K562 (cell line): ENCODE data around the gene CRAMP1.

ENCODE experiments used
- BRCA1 ChIP-seq, 2 experiments: fragments of 450-650 bp in 1 of 2; sonication (generic) in 1 of 2; formaldehyde crosslinking in 1 of 2; IDR thresholded peaks; 2 replicates each; pipeline versions ENCODE4 v1.5.0 to v1.6.1; 2017 to 2020; ENCODE audit warnings: mild to moderate bottlenecking in 1 of 2, missing genetic modification reagents in 1 of 2
- POLR2A ChIP-seq: fragments of 450-650 bp; conservative IDR thresholded peaks from 2 replicates; pipeline ENCODE4 v1.6.1; 2016
- POLR2AphosphoS5 ChIP-seq: IDR thresholded peaks from 2 replicates; pipeline ENCODE4 v1.6.1; 2011; ENCODE audit warnings: mild to moderate bottlenecking, low read depth, low read length, moderate library complexity; ENCODE audit not compliant: control insufficient read depth, insufficient read depth
- SMARCA4 ChIP-seq: fragments of 450-650 bp; IDR thresholded peaks from 2 replicates; pipeline ENCODE4 v1.6.1; 2016
- SRSF3 ChIP-seq: fragments of 200-400 bp; formaldehyde crosslinking; IDR thresholded peaks from 2 replicates; pipeline ENCODE4 v1.6.1; 2016; ENCODE audit warnings: mild to moderate bottlenecking, low read length, moderate library complexity; ENCODE audit not compliant: insufficient read depth
- ZNF384 ChIP-seq: IDR thresholded peaks from 2 replicates; pipeline ENCODE4 v1.6.1; 2012; ENCODE audit warnings: low read depth, low read length, improper control_type of control experiment
- ZNF717 ChIP-seq: fragments of 250-450 bp; sonication (Bioruptor Pico); IDR thresholded peaks from 2 replicates; pipeline ENCODE4 v1.5.0; 2021
- TF ChIP-seq, protein P1 (sequence below): sonication (generic); formaldehyde crosslinking; IDR thresholded peaks from 2 replicates; pipeline ENCODE4 v1.8.1; 2023; ENCODE audit warnings: mild to moderate bottlenecking, missing genetic modification reagents
- TF ChIP-seq, protein P2 (sequence below): fragments of 450-650 bp; IDR thresholded peaks from 2 replicates; pipeline ENCODE4 v1.6.1; 2016; ENCODE audit warnings: borderline replicate concordance
- TF ChIP-seq, protein P3 (sequence below), 3 experiments: IDR thresholded peaks in 2 of 3; conservative IDR thresholded peaks in 1 of 3; 2 replicates each; pipeline ENCODE4 v1.5.1; 2011 to 2012; ENCODE audit warnings: low read length in 3 of 3, mild to moderate bottlenecking in 3 of 3, control low read depth in 2 of 3, improper control_type of control experiment in 1 of 3, inconsistent platforms in 1 of 3, low read depth in 1 of 3, mixed read lengths in 1 of 3, moderate library complexity in 1 of 3; ENCODE audit not compliant: insufficient read depth in 2 of 3

DNA sequence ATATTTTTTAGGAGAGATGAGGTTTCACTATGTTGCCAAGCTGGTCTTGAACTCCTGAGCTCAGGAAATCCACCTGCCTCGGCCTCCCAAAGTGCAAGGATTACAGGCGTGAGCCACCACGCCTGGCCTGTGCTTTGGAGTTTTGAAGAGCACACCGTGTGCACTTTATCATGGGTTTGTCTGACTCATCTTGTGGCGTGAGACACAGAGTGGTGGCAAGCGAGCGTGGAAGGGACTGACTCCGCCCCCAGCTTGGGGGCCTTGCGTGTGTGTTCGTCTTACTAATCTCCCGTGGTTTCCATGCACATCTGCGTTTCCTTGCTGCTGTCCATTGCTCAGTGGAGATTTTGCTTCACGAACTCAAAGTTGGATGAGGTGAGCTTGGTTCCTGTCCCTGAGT is 22.9 kb downstream of the CRAMP1 start:
- TF ChIP-seq, protein P1, sequence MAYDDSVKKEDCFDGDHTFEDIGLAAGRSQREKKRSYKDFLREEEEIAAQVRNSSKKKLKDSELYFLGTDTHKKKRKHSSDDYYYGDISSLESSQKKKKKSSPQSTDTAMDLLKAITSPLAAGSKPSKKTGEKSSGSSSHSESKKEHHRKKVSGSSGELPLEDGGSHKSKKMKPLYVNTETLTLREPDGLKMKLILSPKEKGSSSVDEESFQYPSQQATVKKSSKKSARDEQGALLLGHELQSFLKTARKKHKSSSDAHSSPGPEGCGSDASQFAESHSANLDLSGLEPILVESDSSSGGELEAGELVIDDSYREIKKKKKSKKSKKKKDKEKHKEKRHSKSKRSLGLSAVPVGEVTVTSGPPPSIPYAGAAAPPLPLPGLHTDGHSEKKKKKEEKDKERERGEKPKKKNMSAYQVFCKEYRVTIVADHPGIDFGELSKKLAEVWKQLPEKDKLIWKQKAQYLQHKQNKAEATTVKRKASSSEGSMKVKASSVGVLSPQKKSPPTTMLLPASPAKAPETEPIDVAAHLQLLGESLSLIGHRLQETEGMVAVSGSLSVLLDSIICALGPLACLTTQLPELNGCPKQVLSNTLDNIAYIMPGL, result no peak
- TF ChIP-seq, protein P2, sequence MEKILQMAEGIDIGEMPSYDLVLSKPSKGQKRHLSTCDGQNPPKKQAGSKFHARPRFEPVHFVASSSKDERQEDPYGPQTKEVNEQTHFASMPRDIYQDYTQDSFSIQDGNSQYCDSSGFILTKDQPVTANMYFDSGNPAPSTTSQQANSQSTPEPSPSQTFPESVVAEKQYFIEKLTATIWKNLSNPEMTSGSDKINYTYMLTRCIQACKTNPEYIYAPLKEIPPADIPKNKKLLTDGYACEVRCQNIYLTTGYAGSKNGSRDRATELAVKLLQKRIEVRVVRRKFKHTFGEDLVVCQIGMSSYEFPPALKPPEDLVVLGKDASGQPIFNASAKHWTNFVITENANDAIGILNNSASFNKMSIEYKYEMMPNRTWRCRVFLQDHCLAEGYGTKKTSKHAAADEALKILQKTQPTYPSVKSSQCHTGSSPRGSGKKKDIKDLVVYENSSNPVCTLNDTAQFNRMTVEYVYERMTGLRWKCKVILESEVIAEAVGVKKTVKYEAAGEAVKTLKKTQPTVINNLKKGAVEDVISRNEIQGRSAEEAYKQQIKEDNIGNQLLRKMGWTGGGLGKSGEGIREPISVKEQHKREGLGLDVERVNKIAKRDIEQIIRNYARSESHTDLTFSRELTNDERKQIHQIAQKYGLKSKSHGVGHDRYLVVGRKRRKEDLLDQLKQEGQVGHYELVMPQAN, result no peak
- TF ChIP-seq ZNF384 (no peak), POLR2A (no peak), POLR2AphosphoS5 (no peak), SMARCA4 (no peak), SRSF3 (no peak), BRCA1 (IDR thresholded peaks at IDR 0.05) (no peak), BRCA1 (CRISPR knock-in tag; IDR thresholded peaks at IDR 0.05) (no peak), ZNF717 (CRISPR knock-in tag) (no peak)
- TF ChIP-seq, protein P3, sequence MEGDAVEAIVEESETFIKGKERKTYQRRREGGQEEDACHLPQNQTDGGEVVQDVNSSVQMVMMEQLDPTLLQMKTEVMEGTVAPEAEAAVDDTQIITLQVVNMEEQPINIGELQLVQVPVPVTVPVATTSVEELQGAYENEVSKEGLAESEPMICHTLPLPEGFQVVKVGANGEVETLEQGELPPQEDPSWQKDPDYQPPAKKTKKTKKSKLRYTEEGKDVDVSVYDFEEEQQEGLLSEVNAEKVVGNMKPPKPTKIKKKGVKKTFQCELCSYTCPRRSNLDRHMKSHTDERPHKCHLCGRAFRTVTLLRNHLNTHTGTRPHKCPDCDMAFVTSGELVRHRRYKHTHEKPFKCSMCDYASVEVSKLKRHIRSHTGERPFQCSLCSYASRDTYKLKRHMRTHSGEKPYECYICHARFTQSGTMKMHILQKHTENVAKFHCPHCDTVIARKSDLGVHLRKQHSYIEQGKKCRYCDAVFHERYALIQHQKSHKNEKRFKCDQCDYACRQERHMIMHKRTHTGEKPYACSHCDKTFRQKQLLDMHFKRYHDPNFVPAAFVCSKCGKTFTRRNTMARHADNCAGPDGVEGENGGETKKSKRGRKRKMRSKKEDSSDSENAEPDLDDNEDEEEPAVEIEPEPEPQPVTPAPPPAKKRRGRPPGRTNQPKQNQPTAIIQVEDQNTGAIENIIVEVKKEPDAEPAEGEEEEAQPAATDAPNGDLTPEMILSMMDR (IDR thresholded peaks at IDR 0.05 in 2 of 3, conservative IDR thresholded peaks at IDR 0.05 in 1 of 3; ENCODE audit: insufficient read depth in 2 of 3, low read depth in 1 of 3, low read length in 3 of 3), result no peak
